Measurements from ENCODE around the gene CLCN3. TPM values are rescaled to one million over a fixed set of nuclear protein-coding genes. Genes with fewer than 3 reads are reported as not detected.
A peak's percentile ranks its signal among the peaks of the same experiment; 100 is the strongest.

Gene CLCN3
- total and polyA plus RNA-seq, 2 of the 13 experiments (the other 11 are each of a cell fraction or from before 2014, with no cell fraction given) = 13.6 to 23.7 TPM

DNA sequence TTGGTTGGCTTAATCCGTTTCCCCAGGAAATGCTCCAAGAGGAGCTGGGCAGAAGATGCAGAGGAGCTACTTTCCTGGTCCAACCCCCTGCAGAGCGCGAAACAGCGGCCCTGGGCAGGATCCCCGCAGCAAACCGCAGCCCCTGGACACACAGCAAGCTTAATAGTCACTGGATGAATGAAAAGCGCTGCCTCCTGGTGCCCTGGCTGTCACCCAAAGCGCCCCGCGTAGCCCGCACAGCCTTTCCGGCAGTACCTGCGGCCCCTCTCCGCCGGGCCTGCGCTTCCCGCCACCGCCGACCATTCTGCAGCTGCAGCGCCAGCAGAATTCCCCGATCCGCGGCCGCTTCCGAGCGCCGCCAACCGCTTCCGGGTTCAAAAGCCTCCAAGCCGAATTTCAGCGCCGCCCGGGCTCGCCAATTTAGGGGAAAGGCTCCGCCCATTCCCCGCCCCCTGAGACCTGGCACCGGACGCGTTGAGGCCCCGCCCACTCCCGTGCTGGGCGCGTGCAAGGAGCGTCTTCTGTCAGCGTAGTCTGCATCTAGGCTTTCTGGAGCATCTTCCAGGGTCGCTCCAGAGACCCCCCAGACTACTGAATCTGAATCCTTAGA, 137.3 kb downstream of the CLCN3 start, which contains the start of gene HPF1:
TSS of gene HPF1 (minus strand) at position 370 of the 610 bp plus-strand sequence. CDS start at position 303, 67 bp downstream.
- FAIRE-seq = peak; percentile 48
- Histone ChIP-seq H3K4me3 (replicated peaks in 1 of 3; ENCODE audit: insufficient read depth in 1 of 3, low read depth in 2 of 3, low read length in 3 of 3) (peak within 1 kb of the TSS; percentile 76 to 91 (median 85)), H3K27me3 (ENCODE audit: control insufficient read depth in 1 of 2, insufficient read depth in 2 of 2, low read length in 2 of 2) (no peaks in the 10 kb centered on the region; a peak in 1 of 5 replicates), H2AFZ (ENCODE audit: low read length) (peak within 1 kb of the TSS; percentile 76), H3K79me2 (ENCODE audit: insufficient read depth, low read length) (no peaks in the 10 kb centered on the region), H3K27ac (ENCODE audit: extremely low read length, insufficient read depth, low read length) (peak within 1 kb of the TSS; percentile 52), H3K9me3 (ENCODE audit: low read length) (no peaks in the 10 kb centered on the region), H3K36me3 (replicated peaks in 1 of 2; ENCODE audit: control insufficient read depth in 1 of 2, insufficient read depth in 2 of 2, low read length in 2 of 2) (no peaks in the 10 kb centered on the region), H3K9ac (ENCODE audit: insufficient read depth, low read depth, low read length) (peak within 1 kb of the TSS; percentile 74), H3K4me2 (ENCODE audit: low read depth, low read length) (peak within 1 kb of the TSS; percentile 78), H3K4me1 (ENCODE audit: insufficient read depth, low read length) (peaks cover 14% of the 10 kb centered on the region), H4K20me1 (ENCODE audit: insufficient read depth, low read length) (no peaks in the 10 kb centered on the region)
- in situ Hi-C loops (cut with HindIII; ENCODE audit: extremely low pct_ligation_motif_present, low pct_unique_long_range_greater_than_20kb) (no loop called here), intact Hi-C loops (cut with micrococcal nuclease; ENCODE audit: unreplicated experiment) (loop anchor here (5.0 kb wide), 1 partner anchor 270 kb away; the partner anchor contains the start of gene MFAP3L)
- CTCF ChIA-PET (ENCODE audit: low intra/inter-chr PET ratio, low total read pairs) = no interaction called here
- POLR2A ChIA-PET = interaction anchor here (0.8 kb wide), 1 partner anchor 30 kb away, joined by 3 read pairs; no protein-coding TSS in a partner anchor
- ATAC-seq = peak; percentile 98
- BruUV-seq (replicated peaks) = no TSS peak
- DNase-seq (ENCODE audit: low spot score) = peak; percentile 83
- WGBS (ENCODE audit: low lambda C conversion rate) = 0% methylated on average over 5 of the region's 46 CpGs
- TF ChIP-seq ZNF761 (CRISPR knock-in tag; conservative IDR thresholded peaks at IDR 0.05) = peak; percentile 61; the same call in 1 of the 2 replicates
- no peak; the same call in 1 of the 2 replicates for TF ChIP-seq HNF4G (IDR thresholded peaks at IDR 0.05; ENCODE audit: borderline replicate concordance, low read depth, low read length)
- TF ChIP-seq HNF4G (CRISPR knock-in tag; IDR thresholded peaks at IDR 0.05; ENCODE audit: borderline replicate concordance, low read depth) = peak; percentile 40; the same call in 1 of the 2 replicates
- no peak for TF ChIP-seq ZNF776 (CRISPR knock-in tag; IDR thresholded peaks at IDR 0.05)
- 0 out of 2 replicates have a peak, but pooled peaks have one; percentile 34 for TF ChIP-seq POGK (CRISPR knock-in tag; conservative IDR thresholded peaks at IDR 0.05)
- peak; percentile 76; the same call in 1 of the 2 replicates for TF ChIP-seq ZFP91 (CRISPR knock-in tag; IDR thresholded peaks at IDR 0.05; ENCODE audit: borderline replicate concordance)
- peak; percentile 90 for TF ChIP-seq SRF (IDR thresholded peaks at IDR 0.05; ENCODE audit: low read depth, low read length)
- TF ChIP-seq HES4 (CRISPR knock-in tag; IDR thresholded peaks at IDR 0.05; ENCODE audit: borderline replicate concordance) = 0 out of 2 replicates have a peak, but pooled peaks have one; percentile 29
- TF ChIP-seq, protein P1, sequence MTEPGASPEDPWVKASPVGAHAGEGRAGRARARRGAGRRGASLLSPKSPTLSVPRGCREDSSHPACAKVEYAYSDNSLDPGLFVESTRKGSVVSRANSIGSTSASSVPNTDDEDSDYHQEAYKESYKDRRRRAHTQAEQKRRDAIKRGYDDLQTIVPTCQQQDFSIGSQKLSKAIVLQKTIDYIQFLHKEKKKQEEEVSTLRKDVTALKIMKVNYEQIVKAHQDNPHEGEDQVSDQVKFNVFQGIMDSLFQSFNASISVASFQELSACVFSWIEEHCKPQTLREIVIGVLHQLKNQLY (CRISPR knock-in tag; IDR thresholded peaks at IDR 0.05) = peak; percentile 94
- TF ChIP-seq ZNF788 (CRISPR knock-in tag; IDR thresholded peaks at IDR 0.05; ENCODE audit: borderline replicate concordance) = peak; percentile 73
- no peak for TF ChIP-seq ZNF652 (CRISPR knock-in tag; IDR thresholded peaks at IDR 0.05; ENCODE audit: borderline replicate concordance, low read depth)
- no peak for TF ChIP-seq ZNF354B (CRISPR knock-in tag; IDR thresholded peaks at IDR 0.05)
- no peak for TF ChIP-seq ATF7-NPFF (CRISPR knock-in tag; IDR thresholded peaks at IDR 0.05; ENCODE audit: low read depth)
- peak; percentile 85 for TF ChIP-seq HNRNPLL (IDR thresholded peaks at IDR 0.05; ENCODE audit: low read depth, low read length, poor library complexity, severe bottlenecking)
- peak; percentile 54; the same call in 1 of the 2 replicates for TF ChIP-seq ETV5 (CRISPR knock-in tag; IDR thresholded peaks at IDR 0.05; ENCODE audit: borderline replicate concordance)
- TF ChIP-seq TAF1 (CRISPR knock-in tag; IDR thresholded peaks at IDR 0.05) = peak; percentile 65; the same call in 1 of the 2 replicates
- no peak for TF ChIP-seq ZNF234 (CRISPR knock-in tag; conservative IDR thresholded peaks at IDR 0.05)
- TF ChIP-seq ATAD3A (CRISPR knock-in tag; IDR thresholded peaks at IDR 0.05) = no peak
- TF ChIP-seq NR2F2 (IDR thresholded peaks at IDR 0.05; ENCODE audit: borderline replicate concordance, low read depth) = no peak
- TF ChIP-seq BRD4 (CRISPR knock-in tag; IDR thresholded peaks at IDR 0.05) = no peak
- peak; percentile 22; the same call in 1 of the 2 replicates for TF ChIP-seq ZNF331 (CRISPR knock-in tag; IDR thresholded peaks at IDR 0.05)
- TF ChIP-seq ESRRA (CRISPR knock-in tag; IDR thresholded peaks at IDR 0.05; ENCODE audit: low read depth) = no peak

All from HepG2 (cell line).